Uterus (tissue), 4 donors: ENCODE data around the gene AKR1E2. TPM values are rescaled to one million over a fixed set of nuclear protein-coding genes. Genes with fewer than 3 reads are reported as not detected.

Experiments
- DNase-seq, 2 donors: peaks; one replicate each; pipeline ENCODE4 v3.0.0-alpha.2; 2019 to 2020
- H3K27ac ChIP-seq, 2 donors: fragments of 200-600 bp; sonication (generic); 1 replicate in 1 of 2; 2 replicates in 1 of 2; pipeline ENCODE4 v1.5.1; 2016 to 2018
- H3K27me3 ChIP-seq, 2 donors: fragments of 200-600 bp; sonication (generic); one replicate each; pipeline ENCODE4 v1.5.1; 2018 to 2019; ENCODE audit warnings: control low read depth in 1 of 2
- H3K36me3 ChIP-seq, 2 donors: fragments of 200-600 bp; sonication (generic); one replicate each; pipeline ENCODE4 v1.5.1; 2019; ENCODE audit warnings: control low read depth in 1 of 2
- H3K4me1 ChIP-seq, 2 donors: fragments of 200-600 bp; sonication (generic); one replicate each; pipeline ENCODE4 v1.5.1; 2018 to 2019; ENCODE audit warnings: control low read depth in 1 of 2
- H3K4me3 ChIP-seq, 2 donors: fragments of 200-600 bp; sonication (generic); 1 replicate in 1 of 2; 2 replicates in 1 of 2; pipeline ENCODE4 v1.5.1; 2018 to 2019; ENCODE audit warnings: mild to moderate bottlenecking in 1 of 2
- H3K9me3 ChIP-seq, 2 donors: fragments of 200-600 bp; sonication (generic); one replicate each; pipeline ENCODE4 v1.5.1; 2019; ENCODE audit warnings: control low read depth in 1 of 2
- CTCF ChIP-seq, 4 experiments: fragments of 200-600 bp in 2 of 4; fragments of 450-650 bp in 2 of 4; sonication (generic) in 2 of 4; IDR thresholded peaks; one replicate each; pipeline ENCODE4 v1.5.1; 2016 to 2019; ENCODE audit warnings: antibody characterized with exemption in 4 of 4, mild to moderate bottlenecking in 2 of 4, moderate library complexity in 1 of 4
- POLR2A ChIP-seq, 2 donors: fragments of 450-650 bp; IDR thresholded peaks; one replicate each; pipeline ENCODE4 v1.6.1; 2016; ENCODE audit warnings: antibody characterized with exemption in 2 of 2, mild to moderate bottlenecking in 1 of 2, moderate library complexity in 1 of 2
- intact Hi-C: fragments of 100-400 bp; cut with DNase I; formaldehyde crosslinking; loops from one replicate; pipeline ENCODE4 v1.15.1; 2023; ENCODE audit warnings: low total_unique reads
- total RNA-seq, 4 donors: library from RNA; depleted of rRNA in 3 of 4; stranded (reverse); fragments of >200 nt in 3 of 4; gene quantifications; one replicate each; pipeline versions ENCODE4 v1.1.0 to v1.2.4, GENCODE V29; 2014 to 2023
- donor health status: DM: yes; HTN: yes; CAD: no.

AKR1E2 gene
- total RNA-seq, 4 donors from 2014 or later: 1.8 to 31.3 (median 16.1) TPM

DNA sequence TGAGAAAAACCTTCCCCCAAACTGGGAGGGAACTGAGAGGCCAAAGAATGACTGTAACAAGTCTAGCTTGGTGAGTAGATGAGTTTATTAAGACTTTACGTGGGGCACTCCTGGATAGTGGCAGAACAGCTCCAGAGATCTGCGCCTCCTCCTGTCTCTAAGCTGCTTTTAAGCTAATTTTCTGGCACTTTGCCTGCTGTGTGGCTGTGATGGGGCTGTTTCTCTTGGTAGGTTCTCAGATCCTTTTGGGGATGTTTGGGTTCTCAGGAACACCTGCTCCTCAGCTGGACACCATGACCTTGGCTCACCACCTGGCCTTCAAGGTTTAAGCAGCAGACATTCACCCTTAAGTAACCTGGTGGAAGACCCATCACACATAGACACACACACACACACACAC is 68.3 kb downstream of the AKR1E2 start:
- Histone ChIP-seq H3K27me3 (no peaks in the 10 kb centered on the region), H3K4me3 (no peak overlapping the region), H3K27ac (no peak overlapping the region), H3K9me3 (no peaks in the 10 kb centered on the region), H3K4me1 (no peaks in the 10 kb centered on the region), H3K36me3 (no peaks in the 10 kb centered on the region)
- DNase-seq: no peak
- no peak for TF ChIP-seq POLR2A (IDR thresholded peaks at IDR 0.05)
- no peak for TF ChIP-seq CTCF (IDR thresholded peaks at IDR 0.05)
- intact Hi-C loops: no loop called here

Other genes starting within 250 kb of the AKR1E2 start
- gene AKR1C1, start 137.2 kb downstream of the AKR1E2 start, total RNA-seq: 10 to 100 TPM in 2 of 4 donors, 1 to 10 TPM in 2; 6.3 to 60.9 (median 21.5) TPM
- 1 to 10 TPM; 1.0 to 5.4 (median 4.4) TPM for gene AKR1C2, start 177.7 kb downstream of the AKR1E2 start, total RNA-seq